Pancreas (tissue), 10 donors: ENCODE data around the gene SLC35B2. TPM values are rescaled to one million over a fixed set of nuclear protein-coding genes. Genes with fewer than 3 reads are reported as not detected.

ENCODE experiments used
- ATAC-seq, 4 donors: fragments of 200-7000 bp; cut with Tn5 transposase; one replicate each; pipeline versions ENCODE4 v1.8.0 to v1.9.1; 2020; ENCODE audit warnings: mild to moderate bottlenecking in 4 of 4, moderate library complexity in 4 of 4
- DNase-seq, 6 donors: peaks; one replicate each; pipeline ENCODE4 v3.0.0-alpha.2; 2020
- FAIRE-seq: peaks from 2 replicates; lab custom pipeline; 2012; peaks lifted over from hg19 to GRCh38; lab: Jason Lieb, UNC
- H3K27ac ChIP-seq, 4 donors: fragments of 200-600 bp; sonication (generic); 1 replicate in 3 of 4; 2 replicates in 1 of 4; pipeline versions ENCODE4 v1.5.0 to v1.8.0; 2020
- H3K27me3 ChIP-seq, 4 donors: fragments of 200-600 bp; one replicate each; pipeline ENCODE4 v1.8.0; 2021
- H3K36me3 ChIP-seq, 3 donors: fragments of 200-600 bp; sonication (generic) in 1 of 3; one replicate each; pipeline versions ENCODE4 v1.5.0 to v1.8.0; 2020 to 2021
- H3K4me1 ChIP-seq, 3 donors: fragments of 200-600 bp; one replicate each; pipeline ENCODE4 v1.8.0; 2021
- H3K4me3 ChIP-seq, 4 donors: fragments of 200-600 bp; sonication (generic) in 2 of 4; one replicate each; pipeline versions ENCODE4 v1.5.0 to v1.8.0; 2020 to 2021
- H3K9me3 ChIP-seq, 4 donors: fragments of 200-600 bp; one replicate each; pipeline ENCODE4 v1.8.0; 2021
- WGBS, 2 donors: extraction: QIAGEN DNeasy Blood & Tissue Kit; methylation state at CpG; one replicate each; pipeline ENCODE4 v1.1.7; 2013; 5-methylcytosine and 5-hydroxymethylcytosine counted together
- intact Hi-C, 3 donors: fragments of 100-400 bp; cut with DNase I; formaldehyde crosslinking; loops; one replicate each; pipeline versions ENCODE4 v1.11.1 to v1.14.2; 2022
- polyA plus RNA-seq, 2 donors: library from polyadenylated mRNA; stranded (reverse); fragments of 200-250 nt; gene quantifications; one replicate each; pipeline ENCODE4 v1.2.3, GENCODE V29; 2013
- total RNA-seq, 6 donors: library from RNA; stranded (reverse); fragmentation: NEBNext Ultra II Directional in 4 of 6; extraction: Animal tissue kit (Norgen Biotek cat#: 25700) in 4 of 6; gene quantifications; one replicate each; pipeline versions ENCODE4 v1.2.1 to v1.2.4, GENCODE V29; 2021 to 2023
- TF ChIP-seq, protein P1 (sequence below), 4 donors: fragments of 200-600 bp; sonication (generic) in 3 of 4; IDR thresholded peaks; one replicate each; pipeline versions ENCODE4 v1.5.0 to v1.8.0; 2021; ENCODE audit warnings: antibody characterized with exemption in 4 of 4
- donor health status: healthy with polysubstance abuse.
- donor health status: DM: no; HTN: no; CAD: no; lungs with moderate emphysema.
- donor health status: DM: no; HTN: no; CAD: no.
- donor health status: control.
- donor health status: control.
- donor health status: Bipolar disorder and iron deficiency.
- donor health status: DM: yes; HTN: yes; CAD: no.
- donor health status: DM: no; HTN: no; CAD: no.
- donor health status: DM: no; HTN: no; CAD: no.
- donor health status: DM: yes; HTN: yes; CAD: no.

Gene SLC35B2
- total and polyA plus RNA-seq, 8 donors: 10.8 to 30.4 (median 20.5) TPM

DNA sequence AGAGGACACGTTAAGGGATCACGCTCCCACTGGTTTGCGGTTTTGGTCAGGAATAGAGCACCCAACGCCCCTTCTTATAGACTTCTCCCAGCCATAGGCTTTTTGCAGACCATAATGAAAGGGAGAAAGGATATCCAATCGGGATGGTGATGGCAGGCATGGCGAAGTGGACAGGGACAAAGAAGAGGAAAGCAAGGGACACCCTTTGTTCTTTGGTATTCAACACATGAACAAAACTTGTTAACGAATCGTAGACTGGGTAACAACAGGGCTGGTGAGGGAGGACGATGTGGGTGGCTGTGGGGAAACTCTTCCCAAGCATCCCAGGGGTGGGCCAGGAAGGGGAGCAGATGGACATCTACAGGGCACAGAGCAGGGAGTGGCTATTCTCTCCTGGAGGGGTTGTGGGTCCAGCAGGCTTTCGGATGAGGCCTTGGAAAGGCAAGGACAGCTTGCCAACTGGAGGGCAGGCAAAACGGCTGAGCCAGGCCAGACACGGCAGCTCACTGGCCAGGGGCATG is 11.9 kb downstream of the SLC35B2 start:
- peaks cover 4 to 16% (median 14%) of the 10 kb centered on the region in 3 donors for H3K36me3 ChIP-seq
- 65 to 67% methylated on average over 12 of the region's 12 CpGs for WGBS, 2 donors
- H3K4me3 ChIP-seq: peak overlapping the region in 3 of 4 donors; percentile 62 to 89 (median 83)
- H3K4me1 ChIP-seq: peaks cover 6 to 18% (median 17%) of the 10 kb centered on the region in 3 donors
- FAIRE-seq (no peak), DNase-seq (no peak), ATAC-seq (no peak)
- H3K27ac ChIP-seq: peak overlapping the region; percentile 85 to 100 (median 98)
- no peaks in the 10 kb centered on the region for H3K27me3 ChIP-seq
- H3K9me3 ChIP-seq: no peaks in the 10 kb centered on the region
- intact Hi-C loops: no loop called here
- TF ChIP-seq, protein P1, sequence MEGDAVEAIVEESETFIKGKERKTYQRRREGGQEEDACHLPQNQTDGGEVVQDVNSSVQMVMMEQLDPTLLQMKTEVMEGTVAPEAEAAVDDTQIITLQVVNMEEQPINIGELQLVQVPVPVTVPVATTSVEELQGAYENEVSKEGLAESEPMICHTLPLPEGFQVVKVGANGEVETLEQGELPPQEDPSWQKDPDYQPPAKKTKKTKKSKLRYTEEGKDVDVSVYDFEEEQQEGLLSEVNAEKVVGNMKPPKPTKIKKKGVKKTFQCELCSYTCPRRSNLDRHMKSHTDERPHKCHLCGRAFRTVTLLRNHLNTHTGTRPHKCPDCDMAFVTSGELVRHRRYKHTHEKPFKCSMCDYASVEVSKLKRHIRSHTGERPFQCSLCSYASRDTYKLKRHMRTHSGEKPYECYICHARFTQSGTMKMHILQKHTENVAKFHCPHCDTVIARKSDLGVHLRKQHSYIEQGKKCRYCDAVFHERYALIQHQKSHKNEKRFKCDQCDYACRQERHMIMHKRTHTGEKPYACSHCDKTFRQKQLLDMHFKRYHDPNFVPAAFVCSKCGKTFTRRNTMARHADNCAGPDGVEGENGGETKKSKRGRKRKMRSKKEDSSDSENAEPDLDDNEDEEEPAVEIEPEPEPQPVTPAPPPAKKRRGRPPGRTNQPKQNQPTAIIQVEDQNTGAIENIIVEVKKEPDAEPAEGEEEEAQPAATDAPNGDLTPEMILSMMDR (IDR thresholded peaks at IDR 0.05): no peak

DNA sequence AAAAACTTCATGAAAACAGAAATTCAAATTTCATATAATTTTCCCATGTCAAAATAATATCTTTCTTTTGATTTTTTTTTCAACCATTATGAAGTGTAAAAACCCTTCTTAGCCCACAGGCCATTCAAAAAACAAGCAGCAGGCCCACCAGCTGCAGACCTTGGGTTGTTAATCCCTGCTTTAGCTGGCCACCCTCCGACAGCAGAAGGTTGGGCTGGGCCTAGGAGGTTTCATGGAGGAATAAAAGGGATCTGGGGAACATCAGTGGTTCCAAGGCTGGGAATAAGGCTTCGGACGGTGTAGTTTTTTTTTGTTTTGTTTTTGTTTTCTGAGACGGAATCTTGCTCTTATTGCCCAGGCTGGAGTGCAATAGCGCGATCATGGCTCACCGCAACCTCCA is 14.0 kb downstream of the SLC35B2 start:
- H3K36me3 ChIP-seq: no peaks in the 10 kb centered on the region
- FAIRE-seq: no peak
- WGBS, 2 donors: 90 to 92% methylated on average over 7 of the region's 7 CpGs
- peaks cover 0 to 2% (median 0%) of the 10 kb centered on the region in 3 donors for H3K4me1 ChIP-seq
- no peaks in the 10 kb centered on the region for H3K9me3 ChIP-seq
- intact Hi-C loops: no loop called here
- TF ChIP-seq, protein P1 (IDR thresholded peaks at IDR 0.05): no peak
- no peak overlapping the region for H3K4me3 ChIP-seq
- H3K27me3 ChIP-seq: no peaks in the 10 kb centered on the region
- peak in 1 of 6 donors; percentile 18 for DNase-seq
- no peak overlapping the region for H3K27ac ChIP-seq
- no peak for ATAC-seq

DNA sequence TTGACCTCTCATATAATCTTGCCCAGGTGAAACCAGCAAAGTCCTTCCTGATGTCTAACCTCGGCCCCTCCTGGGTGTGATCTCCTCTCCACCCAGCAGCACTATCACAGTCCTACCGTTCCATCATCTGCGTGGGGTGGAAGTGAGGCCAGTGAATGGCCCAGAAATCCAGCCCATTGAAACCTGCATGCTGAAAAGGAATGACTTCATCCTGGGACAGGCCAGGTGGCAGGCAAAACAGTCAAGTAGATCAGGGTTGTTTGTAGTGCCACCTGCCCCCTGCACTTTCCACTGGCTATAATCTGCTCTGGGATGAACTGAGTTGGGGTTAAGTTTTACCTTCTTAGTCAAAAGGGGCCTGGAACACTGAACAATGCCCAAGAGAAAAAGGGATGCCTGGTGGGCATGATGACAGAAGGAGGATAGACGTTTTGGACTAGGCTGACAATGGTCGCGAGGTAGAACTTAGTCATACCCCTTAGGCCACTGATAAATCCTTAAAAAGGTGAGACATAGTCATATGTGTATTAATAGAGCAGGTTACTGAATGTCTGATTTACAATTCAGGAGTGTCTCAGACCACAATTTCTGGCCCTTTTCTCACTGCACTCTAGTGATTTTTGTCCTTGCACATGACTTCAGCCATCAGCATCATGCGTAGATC is 18.5 kb downstream of the SLC35B2 start:
- TF ChIP-seq, protein P1 (IDR thresholded peaks at IDR 0.05): no peak
- H3K4me3 ChIP-seq: no peak overlapping the region
- ATAC-seq (no peak), DNase-seq (peak in 1 of 6 donors; percentile 15), FAIRE-seq (no peak)
- 84 to 85% methylated on average over 7 of the region's 7 CpGs for WGBS, 2 donors
- peaks cover 12 to 20% (median 14%) of the 10 kb centered on the region in 3 donors for H3K4me1 ChIP-seq
- H3K27me3 ChIP-seq: no peaks in the 10 kb centered on the region
- no peaks in the 10 kb centered on the region for H3K36me3 ChIP-seq
- peak overlapping the region in 2 of 4 donors; percentile 91 to 95 for H3K27ac ChIP-seq
- H3K9me3 ChIP-seq: no peaks in the 10 kb centered on the region
- intact Hi-C loops: loop anchor here in 1 of 3 donors (5.0 kb wide), 1 partner anchor 67 kb away; no protein-coding TSS in a partner anchor

DNA sequence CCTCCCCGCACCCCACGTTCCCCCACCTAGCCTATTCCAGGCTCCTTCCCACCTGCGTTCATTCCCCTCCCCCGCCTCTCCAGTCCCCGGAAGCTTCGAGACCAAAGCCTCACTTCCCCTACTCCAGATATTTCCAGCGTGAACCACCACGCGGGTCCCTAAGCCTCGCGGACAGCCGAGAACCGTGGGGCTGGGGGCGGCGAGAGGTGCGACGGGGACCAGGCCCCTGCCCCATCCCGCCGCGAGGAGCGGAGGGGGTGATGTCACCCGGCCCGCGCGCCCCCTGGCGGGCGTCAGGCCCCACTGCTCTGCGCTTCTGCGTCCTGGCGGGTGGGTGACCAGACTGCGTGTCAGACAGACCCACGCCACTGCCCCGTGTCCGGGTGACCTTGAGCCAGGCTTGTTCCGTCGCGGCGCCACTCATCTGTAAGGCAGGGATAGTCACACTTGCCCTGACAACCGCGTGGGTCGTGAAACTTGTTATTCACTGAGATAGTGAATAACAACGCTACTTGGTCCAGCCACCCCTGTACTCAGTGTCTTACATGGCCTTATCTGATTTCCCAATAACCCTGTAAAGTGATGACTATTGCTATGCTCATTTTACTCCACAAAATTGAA is 19.4 kb downstream of the SLC35B2 start:
- FAIRE-seq: no peak
- intact Hi-C loops: loop anchor here in 1 of 3 donors (5.0 kb wide), 1 partner anchor 66 kb away; no protein-coding TSS in a partner anchor
- H3K4me1 ChIP-seq: peaks cover 14 to 20% (median 18%) of the 10 kb centered on the region in 3 donors
- ATAC-seq: peak; percentile 76 to 87 (median 82)
- H3K4me3 ChIP-seq: peak overlapping the region; percentile 10 to 58 (median 32)
- no peaks in the 10 kb centered on the region for H3K9me3 ChIP-seq
- DNase-seq: peak; percentile 76 to 93 (median 88)
- peak overlapping the region; percentile 91 to 97 (median 96) for H3K27ac ChIP-seq
- no peaks in the 10 kb centered on the region for H3K27me3 ChIP-seq
- peaks cover 0 to 3% (median 0%) of the 10 kb centered on the region in 3 donors for H3K36me3 ChIP-seq
- 1% methylated on average over 30 to 42 of the region's 42 CpGs for WGBS, 2 donors
- TF ChIP-seq, protein P1 (IDR thresholded peaks at IDR 0.05): peak; percentile 90 to 97 (median 94)
